Stimulated activated CD8-positive, alpha-beta memory T cell treated with anti-CD3 and anti-CD28 coated beads, Interleukin-12 subunit alpha, Interleukin-12 subunit beta, amount 100 ng/mL, for 1 hour (primary cell): Measurements from ENCODE around the gene ACTL10.

Experiments used
- DNase-seq: peaks from one replicate; pipeline ENCODE4 v3.0.0-alpha.2; 2020; ENCODE audit warnings: low read depth

The ACTL10 gene

GRCh38 chr20:33664085-33664761, 2.5 kb upstream of the ACTL10 start:
- no peak for DNase-seq

GRCh38 chr20:33664762-33665144, 2.0 kb upstream of the ACTL10 start:
- DNase-seq: no peak

- DNase-seq: no peak
Observed at GRCh38 chr20:33667245-33667675, 517 bp downstream of the ACTL10 start.

GRCh38 chr20:33667676-33668465, 1.1 kb downstream of the ACTL10 start:
- DNase-seq: peak; percentile 55

- DNase-seq: no peak
Observed at GRCh38 chr20:33668466-33669155, 1.9 kb downstream of the ACTL10 start.

- DNase-seq: no peak
Observed at GRCh38 chr20:33669224-33669623, 2.5 kb downstream of the ACTL10 start.

- no peak for DNase-seq
Observed at GRCh38 chr20:33669873-33670640, 3.3 kb downstream of the ACTL10 start.

GRCh38 chr20:33670715-33671499, 4.2 kb downstream of the ACTL10 start:
- no peak for DNase-seq

GRCh38 chr20:33671573-33672288, 5.0 kb downstream of the ACTL10 start:
- DNase-seq: no peak

- no peak for DNase-seq
Observed at GRCh38 chr20:33672426-33673113, 5.8 kb downstream of the ACTL10 start.

- DNase-seq: no peak
Observed at GRCh38 chr20:33673114-33673409, 6.3 kb downstream of the ACTL10 start.

- no peak for DNase-seq
Observed at GRCh38 chr20:33673410-33674293, 6.9 kb downstream of the ACTL10 start.

- DNase-seq: no peak
Observed at GRCh38 chr20:33674294-33675135, 7.8 kb downstream of the ACTL10 start, which contains the start of gene NECAB3. TSS of gene NECAB3 (minus strand) at chr20:33674428. CDS start at chr20:33674352, 76 bp downstream.

GRCh38 chr20:33675136-33675959, 8.6 kb downstream of the ACTL10 start:
- no peak for DNase-seq

GRCh38 chr20:33676121-33676520, 9.4 kb downstream of the ACTL10 start:
- DNase-seq: no peak

GRCh38 chr20:33676652-33677645, 10.2 kb downstream of the ACTL10 start:
- no peak for DNase-seq
